GM19023 (cell line): ENCODE measurements around the gene HS3ST3B1.
A peak's percentile ranks its signal among the peaks of the same experiment; 100 is the strongest.

Experiments
- ATAC-seq: cut with Tn5 transposase; IDR thresholded peaks from one replicate; pipeline ENCODE4 v1.9.1; 2021; ENCODE audit warnings: mild to moderate bottlenecking, moderate library complexity; ENCODE audit not compliant: unreplicated experiment

The HS3ST3B1 gene

GRCh38 chr17:14300575-14301278 lies at the start of gene HS3ST3B1:
HS3ST3B1 (plus strand) TSS chr17:14301081; CDS start chr17:14301519, 438 bp downstream.
- peak; percentile 83 for ATAC-seq

DNA sequence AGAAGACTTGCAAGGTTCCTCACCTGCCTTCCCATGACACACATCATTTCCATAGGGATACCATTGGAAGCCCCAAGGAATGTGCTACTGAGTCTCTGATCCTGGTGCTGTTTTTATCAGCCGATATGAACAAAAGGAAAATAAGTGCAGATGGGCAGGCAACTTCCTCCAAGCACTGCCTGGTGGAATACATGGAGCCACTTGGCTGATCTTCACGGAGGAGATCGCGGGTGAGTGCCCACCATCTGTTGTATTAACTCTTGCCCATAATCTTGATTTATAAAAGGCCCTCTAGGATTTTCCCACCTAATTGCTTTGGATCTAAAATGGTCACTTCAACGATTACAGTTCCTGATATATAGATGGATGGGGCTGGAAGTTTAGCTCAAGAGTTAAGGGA lies 39.5 kb upstream of the HS3ST3B1 start:
- no peak for ATAC-seq

DNA sequence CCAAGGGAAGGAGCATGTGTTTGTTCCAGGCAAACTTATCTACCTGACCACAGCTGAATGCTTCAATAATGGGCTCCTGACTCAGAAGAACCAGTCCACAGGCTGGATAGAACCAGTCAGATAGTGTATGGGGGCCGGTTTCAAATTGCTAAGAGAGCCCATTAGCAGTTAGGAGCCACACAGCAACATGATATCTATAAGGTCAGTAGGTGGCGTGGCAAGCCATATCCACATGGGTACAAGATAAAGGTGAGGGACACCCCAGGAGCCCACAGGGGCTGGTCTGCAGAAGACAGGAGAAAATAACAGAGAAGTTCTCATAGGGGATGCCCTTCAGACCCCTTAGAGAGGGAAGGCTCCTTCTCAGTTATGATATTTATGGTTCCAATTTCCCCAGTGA lies 32.6 kb upstream of the HS3ST3B1 start:
- ATAC-seq: no peak

DNA sequence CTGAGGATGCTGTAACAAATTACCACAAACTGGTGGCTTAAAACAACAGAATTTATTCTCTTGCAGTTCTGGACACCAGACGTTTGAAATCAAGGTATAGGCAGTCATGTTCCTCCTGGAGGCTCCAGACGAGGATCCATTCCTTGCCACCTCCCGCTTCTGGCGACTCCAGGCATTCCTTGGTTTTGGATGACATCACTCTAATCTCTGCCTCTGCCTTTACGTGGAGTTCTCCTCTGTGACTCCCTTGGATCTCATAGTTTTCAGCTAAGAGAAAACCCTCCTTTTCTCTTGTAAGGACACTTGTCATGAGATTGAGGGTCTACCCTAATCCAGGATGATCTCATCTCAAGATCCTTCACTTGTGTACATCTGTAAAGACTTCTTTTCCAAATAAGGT lies 31.4 kb upstream of the HS3ST3B1 start:
- ATAC-seq: no peak

- ATAC-seq: no peak
Observed at GRCh38 chr17:14270508-14270907, 30.4 kb upstream of the HS3ST3B1 start.

- ATAC-seq: no peak
Observed at GRCh38 chr17:14276535-14277250, 24.2 kb upstream of the HS3ST3B1 start.

GRCh38 chr17:14281530-14281929 lies 19.4 kb upstream of the HS3ST3B1 start:
- ATAC-seq: no peak

DNA sequence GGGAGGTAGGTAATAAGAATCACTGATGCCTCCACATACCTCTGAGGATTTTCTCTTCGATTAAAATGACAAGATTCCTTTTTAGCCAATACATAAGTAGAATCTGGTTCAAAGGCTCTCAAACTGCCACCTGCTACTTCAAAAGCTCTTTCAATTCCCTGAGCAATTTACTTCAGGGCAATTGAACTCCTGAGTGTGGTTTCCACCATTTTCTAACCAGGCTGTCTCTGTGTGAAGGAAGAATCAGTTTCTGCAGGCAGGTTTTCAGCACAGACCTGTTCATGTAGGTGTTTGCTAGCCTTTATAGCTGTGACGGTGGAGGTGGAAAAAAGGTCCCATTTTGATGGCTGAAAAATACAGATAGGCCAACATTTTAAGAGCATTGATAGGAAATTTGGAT lies 18.2 kb upstream of the HS3ST3B1 start:
- no peak for ATAC-seq

- no peak for ATAC-seq
Observed at GRCh38 chr17:14289162-14289561, 11.7 kb upstream of the HS3ST3B1 start.

DNA sequence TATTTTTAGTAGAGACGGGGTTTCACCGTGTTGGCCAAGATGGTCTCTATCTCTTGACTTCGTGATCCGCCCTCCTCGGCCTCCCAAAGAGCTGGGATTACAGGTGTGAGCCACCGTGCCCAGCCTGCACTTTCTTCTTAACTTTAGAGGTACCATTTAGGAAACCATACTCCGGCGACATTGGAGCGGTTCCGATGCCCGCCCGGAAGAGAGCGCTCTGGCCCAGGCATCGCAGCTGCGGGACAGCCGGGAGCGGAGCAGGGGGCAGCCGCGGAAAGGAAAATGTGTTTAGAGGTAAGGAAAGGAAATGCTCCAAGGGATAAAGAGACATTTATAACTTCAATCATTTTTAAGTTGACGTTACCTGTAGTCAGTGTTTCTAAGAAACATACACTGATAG lies 6.0 kb upstream of the HS3ST3B1 start:
- no peak for ATAC-seq

DNA sequence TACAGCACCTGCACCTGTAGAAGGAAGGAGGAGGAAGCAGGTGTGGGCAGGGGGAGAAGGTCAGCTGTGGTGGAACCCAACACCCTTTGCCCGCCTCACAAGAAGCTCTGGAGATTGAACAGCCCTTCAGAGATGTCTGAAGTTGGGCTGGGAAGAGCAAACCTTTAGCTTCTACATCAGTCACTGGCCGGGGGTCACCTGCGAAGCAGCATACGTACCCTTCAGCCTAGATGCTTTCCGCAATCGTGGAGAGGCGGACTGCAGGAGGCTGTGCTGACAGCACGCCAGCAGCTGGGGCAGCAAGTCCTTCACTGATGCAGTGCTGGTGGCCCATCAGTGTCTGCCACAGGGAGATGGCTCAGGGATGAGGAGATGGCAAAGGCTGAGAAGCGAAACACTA lies 5.2 kb upstream of the HS3ST3B1 start:
- ATAC-seq: no peak

DNA sequence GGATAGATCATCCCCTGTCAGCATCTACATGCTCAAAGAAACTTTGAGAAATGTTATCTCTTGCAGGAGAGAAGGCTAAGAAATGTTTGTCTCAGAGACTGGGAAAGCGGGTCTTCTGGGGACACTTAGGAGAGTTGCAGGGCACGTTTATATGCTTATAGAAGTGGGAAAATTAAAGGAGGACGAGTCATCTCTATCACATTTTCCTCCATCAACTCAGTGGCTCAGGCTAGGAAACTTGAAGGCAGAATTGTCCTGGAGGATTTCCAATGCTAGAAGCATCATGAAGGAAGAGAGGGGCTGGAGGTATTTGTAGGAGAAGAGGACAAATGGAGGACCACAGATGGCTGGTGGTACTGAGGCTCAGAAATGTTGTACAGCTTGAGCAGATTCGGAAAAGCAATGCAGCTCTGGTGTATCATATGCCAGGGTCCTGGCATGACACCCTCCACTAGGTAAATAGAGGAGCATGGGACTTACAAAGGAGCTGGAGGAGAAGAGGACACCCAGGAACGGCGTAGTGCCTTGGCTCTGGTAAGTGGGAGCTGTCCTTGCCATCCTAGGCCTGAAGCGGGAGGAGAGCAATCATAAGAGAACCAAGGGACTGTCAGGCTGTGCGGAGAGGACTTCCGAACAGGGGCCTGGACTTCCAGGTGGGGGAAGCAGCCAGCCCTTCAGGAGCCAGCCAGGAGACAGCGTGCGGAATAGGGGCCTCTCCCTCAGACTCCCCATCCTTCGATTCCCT lies 4.5 kb upstream of the HS3ST3B1 start:
- ATAC-seq: no peak

DNA sequence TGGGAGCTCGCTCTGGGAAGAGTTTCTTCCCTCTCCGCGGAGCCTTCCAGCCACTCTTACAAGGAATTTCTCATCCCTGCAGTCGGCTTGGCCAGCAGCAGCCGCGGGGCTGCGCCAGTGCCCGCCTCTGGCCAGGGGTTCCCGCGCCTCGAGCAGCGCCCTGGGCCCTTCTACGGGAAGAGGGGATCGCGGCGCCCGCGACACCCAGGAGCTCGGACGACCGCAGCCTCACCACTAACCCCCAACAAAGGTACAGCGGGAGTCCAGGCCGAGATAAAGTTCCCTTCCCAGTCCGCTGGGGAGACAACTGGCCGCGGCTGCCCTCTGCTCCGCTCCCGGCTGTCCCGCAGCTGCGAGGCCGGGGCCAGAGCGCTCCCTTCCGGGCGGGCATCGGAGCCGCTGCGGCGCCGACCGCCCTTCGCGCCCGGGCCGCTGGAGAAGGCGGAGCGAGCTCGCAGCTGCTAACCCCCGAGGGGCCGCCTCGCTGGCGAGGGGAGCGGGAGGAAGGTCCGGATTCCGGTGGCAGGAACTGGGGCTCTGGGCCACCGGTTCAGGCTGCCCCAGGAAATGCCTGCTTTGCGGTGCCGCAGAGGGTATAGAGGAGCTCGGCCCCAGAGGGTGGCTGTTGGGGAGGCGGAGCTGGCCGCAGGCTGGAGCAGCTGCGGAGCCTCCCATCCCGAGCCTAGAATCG lies 3.6 kb upstream of the HS3ST3B1 start:
- no peak for ATAC-seq

GRCh38 chr17:14298221-14298946 lies 2.5 kb upstream of the HS3ST3B1 start:
- no peak for ATAC-seq

DNA sequence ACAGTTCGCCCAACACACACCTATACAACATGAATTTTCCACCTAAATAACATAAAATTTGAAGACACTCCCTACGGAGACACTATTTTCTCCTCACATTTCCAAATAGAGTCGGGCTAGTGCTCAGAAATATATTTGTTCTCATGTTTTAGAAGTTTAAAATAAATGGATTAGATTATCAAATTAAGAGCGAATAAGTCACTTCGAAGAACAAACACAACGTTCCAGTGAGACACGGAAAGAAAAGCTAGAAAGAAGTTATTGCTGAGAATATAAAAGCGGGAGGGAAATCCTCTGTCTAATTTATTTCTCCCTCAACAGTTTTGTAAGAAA lies 2.0 kb upstream of the HS3ST3B1 start:
- ATAC-seq: no peak

DNA sequence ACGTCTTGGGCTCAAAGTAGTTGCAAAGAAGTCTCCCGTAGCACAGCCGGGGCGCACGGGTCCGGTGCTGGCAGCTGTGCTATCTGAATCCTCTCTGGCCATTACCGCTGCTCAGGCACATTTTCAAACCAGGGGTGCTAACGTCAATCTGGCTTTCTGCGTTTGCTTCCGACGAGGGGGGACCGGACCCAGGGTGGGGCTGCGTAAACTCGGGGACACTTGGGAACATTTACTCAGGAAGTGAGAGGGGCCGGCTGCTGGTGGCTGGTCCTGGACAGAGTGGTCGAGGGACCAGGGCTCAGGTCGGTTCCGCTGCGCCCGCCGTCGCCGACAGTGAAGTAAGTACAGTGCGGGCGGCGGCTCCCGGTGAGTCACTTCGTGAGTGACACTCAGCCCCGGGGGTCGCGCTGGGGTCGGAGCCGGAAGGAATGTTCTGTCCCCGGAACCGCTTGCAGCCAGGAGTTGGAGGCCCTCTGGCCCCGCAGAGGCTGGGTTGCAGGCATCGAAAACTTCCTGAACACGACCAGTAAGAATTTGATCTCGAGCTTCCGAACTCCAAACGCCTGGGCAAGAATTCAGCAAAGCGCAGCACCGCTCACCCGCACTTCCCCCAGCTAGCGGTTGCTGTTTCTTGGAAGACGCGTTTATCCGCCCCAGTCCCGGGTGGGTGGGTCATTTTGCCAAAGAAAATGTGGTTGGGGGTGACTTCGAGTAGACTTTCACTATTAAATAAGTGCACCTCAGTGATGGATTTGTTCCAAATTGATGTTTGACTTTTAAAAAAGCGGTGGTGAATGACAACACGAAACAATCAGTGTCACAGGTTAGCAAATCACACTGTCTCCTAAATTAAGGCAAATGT lies 1.4 kb upstream of the HS3ST3B1 start:
- no peak for ATAC-seq

DNA sequence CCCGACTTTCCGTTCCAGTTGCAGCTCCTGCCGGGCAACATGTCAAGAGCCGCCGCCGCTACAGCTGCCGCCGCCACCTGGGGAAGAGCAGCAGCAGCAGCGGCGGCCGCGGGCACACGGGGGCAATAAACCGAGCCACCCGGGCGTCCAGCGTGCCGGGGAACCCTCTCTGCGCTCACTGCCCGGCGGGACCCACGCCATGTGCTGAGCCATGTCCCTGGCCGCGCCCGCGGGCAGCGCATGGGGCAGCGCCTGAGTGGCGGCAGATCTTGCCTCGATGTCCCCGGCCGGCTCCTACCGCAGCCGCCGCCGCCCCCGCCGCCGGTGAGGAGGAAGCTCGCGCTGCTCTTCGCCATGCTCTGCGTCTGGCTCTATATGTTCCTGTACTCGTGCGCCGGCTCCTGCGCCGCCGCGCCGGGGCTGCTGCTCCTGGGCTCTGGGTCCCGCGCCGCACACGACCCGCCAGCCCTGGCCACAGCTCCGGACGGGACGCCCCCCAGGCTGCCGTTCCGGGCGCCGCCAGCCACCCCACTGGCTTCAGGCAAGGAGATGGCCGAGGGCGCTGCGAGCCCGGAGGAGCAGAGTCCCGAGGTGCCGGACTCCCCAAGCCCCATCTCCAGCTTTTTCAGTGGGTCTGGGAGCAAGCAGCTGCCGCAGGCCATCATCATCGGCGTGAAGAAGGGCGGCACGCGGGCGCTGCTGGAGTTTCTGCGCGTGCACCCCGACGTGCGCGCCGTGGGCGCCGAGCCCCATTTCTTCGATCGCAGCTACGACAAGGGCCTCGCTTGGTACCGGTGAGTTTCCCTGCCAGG lies 604 bp downstream of the HS3ST3B1 start:
- peak; percentile 2 for ATAC-seq

DNA sequence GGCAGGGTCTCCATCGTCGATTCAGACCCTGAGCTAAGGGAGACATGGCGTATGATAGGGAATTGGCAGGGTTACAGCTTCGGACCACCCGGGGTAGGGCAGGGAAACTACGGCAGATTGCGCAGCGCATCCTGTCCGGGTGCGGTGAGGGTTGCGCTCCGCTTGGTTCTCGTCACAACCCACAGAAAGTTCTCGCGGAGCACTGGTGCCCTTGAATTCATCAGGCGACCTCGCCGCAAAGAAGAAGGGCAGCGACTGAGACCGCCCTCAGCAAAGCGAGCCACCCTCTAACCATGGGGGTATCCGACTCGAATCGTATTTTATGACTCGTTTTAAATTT lies 1.2 kb downstream of the HS3ST3B1 start:
- ATAC-seq: no peak

DNA sequence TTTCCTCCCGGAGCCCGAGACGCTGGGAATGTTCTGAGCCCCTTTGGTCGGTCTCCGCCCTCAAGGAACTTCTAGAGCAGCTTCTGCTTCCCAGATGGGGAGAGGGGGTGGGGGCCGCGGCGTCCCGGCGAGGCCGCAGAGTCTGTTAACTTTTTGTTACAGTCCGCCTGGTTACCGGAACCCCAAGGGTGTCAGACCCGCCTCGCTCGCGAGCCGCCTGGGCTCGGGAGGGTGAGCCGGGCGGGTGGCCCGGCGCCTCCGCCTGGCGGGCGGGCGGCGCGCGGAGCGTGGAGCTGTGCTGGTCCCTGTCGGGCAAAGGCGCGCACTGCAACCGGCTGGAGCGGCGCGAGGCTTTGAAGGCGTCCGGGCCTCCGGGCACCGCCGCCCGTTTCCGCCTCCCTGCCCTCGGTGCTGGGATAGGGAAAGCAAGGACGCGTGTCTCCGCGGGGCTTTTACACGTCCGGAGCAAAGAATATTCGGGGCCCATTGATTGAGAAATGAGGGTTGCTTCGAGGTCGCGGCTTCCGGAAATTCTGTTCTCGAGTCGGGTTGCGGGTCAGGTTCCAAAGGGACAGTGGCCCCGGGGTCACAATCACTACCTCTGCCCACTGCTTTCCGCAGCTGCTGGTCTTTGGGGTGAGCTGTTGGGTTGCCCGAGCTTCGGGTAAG lies 1.7 kb downstream of the HS3ST3B1 start:
- ATAC-seq: peak; percentile 54
